GM21360 (cell line): Measurements from ENCODE around the gene NR3C1.
A peak's percentile ranks its signal among the peaks of the same experiment; 100 is the strongest.

Source experiments
- ATAC-seq: cut with Tn5 transposase; IDR thresholded peaks from one replicate; pipeline ENCODE4 v1.9.1; 2021; ENCODE audit warnings: mild to moderate bottlenecking, moderate library complexity; ENCODE audit not compliant: unreplicated experiment

Gene NR3C1

DNA sequence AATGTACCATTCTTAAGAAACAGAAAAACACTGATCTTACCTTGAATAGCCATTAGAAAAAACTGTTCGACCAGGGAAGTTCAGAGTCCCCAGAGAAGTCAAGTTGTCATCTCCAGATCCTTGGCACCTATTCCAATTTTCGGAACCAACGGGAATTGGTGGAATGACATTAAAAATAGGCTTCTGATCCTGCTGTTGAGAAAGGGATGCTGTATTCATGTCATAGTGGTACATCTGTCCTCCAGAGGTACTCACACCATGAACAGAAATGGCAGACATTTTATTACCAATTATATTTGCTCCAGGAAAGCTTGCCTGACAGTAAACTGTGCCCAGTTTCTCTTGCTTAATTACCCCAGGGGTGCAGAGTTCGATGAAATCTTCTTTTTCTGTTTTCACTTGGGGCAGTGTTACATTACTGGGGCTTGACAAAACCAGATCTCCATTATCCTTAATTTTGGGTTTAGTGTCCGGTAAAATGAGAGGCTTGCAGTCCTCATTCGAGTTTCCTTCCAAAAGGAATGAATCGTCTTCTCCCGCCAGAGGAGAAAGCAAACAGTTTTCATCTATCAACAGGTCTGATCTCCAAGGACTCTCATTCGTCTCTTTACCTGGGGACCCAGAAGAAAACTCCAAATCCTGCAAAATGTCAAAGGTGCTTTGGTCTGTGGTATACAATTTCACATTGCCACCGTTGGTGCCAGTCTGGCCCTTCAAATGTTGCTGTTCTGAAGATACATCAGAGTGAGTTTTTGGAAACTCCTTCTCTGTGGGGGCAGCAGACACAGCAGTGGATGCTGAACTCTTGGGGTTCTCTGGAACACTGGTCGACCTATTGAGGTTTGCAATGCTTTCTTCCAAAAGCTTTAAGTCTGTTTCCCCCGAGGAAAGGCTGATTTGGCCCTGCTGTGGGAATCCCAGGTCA, 3.6 kb downstream of the NR3C1 start:
- ATAC-seq, result no peak

DNA sequence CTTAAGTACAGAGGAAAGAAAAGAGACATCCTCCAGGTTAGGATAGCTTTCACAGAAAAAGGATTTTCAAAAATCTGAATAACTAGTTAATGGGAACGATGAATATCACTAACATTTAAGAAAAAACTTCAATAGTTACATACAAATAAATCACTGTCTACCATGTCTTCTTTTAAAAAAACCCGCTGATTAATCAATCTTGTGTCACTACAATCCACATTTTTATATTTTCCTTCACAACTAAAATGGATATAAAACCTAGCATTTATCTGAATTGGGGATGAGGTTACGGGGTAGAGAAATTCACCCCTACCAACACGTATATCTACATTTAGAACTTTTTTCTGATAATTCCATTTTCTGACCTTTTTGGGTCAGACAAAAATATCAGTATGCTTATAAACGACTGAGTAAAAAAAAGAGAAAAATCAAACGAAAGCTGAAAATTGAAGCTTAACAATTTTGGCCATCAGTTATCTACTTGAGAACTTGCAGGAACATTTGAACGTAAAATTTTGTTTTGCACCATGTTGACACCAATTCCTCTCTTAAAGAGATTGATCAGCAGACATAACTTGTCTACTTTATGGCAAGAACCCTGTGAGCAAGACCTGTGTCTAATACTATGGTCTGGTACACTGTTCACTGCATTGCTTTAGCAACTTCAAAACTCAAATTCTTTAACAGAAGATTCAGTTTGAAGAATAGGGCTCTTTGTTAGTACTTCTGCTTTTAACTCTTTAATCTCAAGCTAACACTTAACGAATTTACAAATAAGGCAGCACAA, 4.8 kb downstream of the NR3C1 start:
- no peak for ATAC-seq

DNA sequence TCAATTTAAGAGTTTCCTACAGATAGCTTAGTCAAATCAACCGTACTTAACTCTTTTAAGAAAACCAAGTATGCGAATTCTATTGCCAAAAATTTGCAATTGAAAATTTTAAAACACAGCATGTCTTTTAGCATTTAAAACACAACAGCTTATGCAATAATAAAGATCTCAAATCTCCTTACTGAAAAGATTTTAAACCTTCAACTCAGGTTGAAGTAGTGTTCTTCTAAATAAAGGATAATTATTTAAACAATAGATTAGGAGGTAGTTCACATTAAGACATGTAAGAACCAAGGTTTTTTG, 5.5 kb downstream of the NR3C1 start:
- no peak for ATAC-seq

DNA sequence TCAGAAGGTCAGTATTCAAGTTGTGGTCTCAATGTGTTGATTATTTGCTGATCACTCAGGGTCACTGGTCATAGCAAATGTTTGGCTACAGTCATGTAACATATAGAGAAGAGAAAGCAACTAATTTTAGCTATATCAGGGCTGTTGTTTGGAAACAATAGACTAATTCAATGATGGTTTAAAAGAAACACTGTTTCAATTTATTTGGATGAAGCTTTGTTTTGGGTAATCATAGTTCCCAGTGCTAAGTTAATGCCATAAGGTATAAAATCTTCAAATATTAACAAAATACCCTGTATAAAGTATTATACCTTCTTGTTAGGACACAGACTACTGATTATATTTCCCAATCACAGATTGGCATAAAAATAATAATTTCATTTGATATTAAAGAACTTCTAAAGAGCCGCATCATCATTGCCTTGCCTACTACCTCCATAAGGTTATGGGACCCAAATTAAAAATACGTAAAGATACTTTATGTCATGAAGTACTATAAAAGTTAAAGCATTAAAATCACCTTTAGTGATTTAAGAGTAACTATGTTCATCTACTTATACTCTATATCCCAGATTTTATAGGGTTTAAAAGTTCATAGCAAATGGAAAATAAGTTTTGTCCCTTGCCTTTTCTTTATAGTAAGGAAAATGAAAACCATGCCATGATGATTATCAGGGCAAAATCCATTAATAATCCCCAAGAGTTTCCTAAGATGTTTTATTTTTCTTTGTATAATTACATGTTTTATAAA, 6.0 kb downstream of the NR3C1 start:
- ATAC-seq, result no peak

DNA sequence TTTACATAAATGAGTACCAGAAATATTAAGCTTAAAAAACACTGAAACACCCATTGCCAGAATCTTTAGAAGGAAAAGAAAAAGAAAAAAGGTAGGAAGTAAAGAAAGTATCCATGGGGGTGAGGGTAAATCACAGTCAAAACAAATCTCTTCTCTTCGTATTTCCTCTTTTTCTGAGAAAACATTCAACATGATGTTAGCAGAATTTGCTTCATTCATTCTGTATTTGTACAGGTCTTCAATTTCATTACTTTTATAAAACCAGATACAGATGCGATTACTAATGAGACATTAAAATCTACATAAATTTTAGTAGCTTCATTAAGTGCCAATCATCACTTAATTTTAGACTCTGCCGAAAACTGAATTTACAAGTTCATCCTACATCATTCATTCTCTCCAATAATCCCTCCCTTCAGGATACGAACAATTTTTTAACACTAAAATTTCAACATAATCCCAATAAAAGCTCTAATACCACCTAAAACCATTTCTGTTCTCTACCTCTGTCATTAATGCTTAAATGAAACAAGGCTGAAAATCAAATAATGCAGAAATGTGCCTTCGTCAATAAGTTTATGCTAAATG, 7.0 kb downstream of the NR3C1 start:
- peak; percentile 25 for ATAC-seq

DNA sequence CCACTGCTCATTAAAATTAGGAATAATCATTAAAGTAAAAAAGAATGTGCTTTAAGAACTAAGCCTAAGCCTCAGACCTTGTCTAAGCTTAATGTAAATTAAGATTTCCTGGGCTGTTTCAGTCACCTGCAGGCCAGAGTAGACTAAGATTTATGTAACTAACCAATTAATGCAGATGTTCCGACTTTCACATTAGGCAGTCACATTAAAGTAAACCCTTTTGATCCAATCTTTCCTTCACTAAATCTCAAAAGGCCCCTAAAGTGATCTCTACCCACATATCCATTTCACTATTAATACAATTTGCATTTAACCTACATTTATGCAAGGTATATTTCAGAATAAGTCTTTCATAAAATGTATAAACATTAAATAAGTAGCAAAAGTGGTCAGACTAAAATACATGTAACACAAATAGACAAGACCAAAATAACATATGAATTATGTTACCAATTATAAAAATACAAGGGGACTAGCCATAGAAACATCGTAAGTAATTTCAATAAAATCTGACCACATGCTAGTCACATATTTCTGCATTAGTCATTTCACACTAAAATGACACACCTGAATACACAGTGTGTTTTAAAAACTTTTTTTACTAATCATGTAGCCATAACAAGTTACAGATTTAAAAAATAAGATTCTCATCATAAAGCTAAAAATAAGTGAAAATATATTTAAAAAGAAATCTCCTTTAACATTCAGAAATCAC, 7.7 kb downstream of the NR3C1 start:
- ATAC-seq, result peak; percentile 45

DNA sequence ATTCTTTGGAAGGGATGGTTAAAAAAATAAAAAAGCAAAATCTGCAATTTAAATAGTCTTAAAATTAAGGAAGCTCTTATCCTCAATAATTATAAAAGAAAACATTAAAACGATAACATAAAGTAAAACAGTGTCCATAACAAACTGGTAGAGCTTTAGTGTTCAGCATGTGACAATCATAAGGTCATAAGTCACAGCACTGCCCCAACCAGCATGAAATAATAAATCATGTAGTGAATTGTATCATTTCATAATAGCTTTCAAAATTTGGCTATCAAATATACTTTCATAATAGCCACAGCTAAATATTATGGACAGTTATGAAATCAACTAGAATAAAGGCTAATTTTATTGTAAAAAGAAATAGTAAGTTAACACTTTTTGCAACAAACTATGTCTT, 10.0 kb downstream of the NR3C1 start:
- ATAC-seq, result no peak

DNA sequence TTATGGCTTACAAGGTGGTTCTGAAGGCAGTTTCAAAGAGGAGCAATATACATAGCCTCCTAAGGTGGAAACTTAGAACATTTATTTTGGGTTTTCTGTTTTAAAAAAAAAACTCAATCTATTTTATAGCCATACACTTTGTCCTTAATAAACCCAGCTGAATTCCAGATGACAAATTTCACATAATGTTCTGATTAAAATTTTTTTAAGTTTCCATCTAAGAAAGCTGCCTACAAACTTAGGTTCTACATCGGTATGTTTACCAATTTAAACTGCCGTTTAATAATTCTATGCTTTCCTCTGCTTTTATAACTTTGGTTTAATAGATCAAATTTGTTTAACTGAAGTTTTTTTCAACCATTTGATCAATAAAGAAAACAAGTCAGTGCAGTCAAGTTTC, 12.5 kb downstream of the NR3C1 start:
- ATAC-seq, result no peak

DNA sequence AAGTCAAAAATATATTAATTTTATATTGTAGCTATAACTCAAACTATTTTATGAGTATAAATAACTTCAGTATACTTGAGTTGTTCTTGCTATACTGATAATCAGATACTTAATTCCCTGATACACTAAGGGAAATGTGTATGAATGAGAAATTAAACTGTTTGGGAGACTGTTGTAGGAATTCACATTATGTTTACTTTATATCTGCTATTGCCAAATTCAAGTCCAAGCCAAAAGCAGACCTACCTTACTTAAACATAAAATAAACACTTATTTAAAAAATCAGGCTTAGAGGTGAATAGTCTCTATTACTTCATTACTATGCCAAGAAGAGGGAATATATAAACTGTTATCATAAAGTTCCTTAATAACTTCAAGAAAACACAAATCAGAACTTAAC, 13.2 kb downstream of the NR3C1 start:
- ATAC-seq, result no peak

DNA sequence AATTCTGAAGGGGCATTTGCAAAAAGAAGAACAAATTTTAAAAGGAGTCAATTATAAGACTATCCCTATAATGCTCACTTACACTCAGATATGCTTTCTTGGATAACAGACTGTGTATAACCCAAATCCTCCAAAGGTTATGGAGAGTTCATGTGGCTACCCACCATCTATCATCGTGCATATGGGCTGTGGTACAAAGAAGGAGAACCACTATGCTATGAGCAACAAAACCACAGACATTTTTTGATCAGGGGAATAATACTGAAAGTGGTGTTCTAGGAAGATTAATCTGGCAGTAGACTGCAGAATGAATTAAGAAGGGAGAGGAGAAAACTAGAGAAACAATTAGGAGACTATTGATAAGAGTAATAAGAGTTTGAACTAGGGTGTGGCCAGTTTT, 16.8 kb downstream of the NR3C1 start:
- ATAC-seq, result no peak

DNA sequence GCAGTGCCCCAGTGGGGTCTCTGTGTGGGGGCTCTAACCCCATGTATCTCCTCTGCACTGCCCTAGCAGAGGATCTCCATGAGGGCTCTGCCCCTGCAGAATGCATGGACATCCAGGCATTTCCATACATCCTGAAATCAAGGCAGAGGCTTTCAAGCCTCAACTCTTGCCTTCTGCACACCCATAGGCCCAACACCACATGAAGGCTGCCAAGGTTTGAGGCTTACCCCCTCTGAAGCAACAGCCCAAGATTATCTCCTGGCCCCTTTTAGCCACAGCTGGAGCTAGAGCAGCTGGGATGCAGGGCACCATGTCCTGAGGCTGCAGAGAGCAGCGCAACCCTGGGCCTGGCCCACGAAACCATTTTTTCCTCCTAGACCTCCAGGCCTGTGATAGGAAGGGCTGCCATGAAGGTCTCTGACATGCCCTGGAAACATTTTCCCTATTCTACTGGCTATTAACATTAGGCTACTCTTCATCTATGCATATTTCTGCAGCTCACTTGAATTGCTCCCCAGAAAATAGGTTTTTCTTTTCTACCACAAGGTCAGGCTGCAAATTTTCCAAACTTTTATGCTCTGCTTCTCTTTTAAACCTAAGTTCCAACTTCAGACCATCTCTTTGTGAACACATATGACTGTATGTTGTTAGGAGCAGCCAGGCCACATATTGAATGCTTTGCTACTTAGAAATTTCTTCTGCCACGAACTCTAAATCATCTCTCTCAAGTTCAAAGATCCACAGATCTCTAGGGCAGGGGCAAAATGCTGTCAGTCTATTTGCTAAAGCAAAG, 18.4 kb downstream of the NR3C1 start:
- ATAC-seq, result no peak

DNA sequence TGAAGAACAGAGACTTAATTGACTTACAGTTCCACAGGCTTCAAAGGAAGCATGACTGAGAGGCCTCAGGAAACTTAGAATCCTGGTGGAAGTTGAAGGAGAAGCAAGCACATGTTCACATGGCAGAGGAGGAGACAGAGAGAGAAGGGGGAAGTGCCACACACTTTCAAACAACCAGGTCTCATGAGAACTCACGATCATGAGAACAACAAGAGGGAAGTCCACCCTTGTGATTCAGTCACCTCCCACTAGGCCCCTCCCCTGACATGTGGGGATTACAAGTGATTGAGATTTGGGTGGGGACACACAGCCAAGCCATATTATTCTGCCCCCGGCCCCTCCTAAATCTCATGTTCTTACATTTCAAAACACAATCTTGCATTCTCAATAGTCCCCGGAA, 19.5 kb downstream of the NR3C1 start:
- no peak for ATAC-seq

DNA sequence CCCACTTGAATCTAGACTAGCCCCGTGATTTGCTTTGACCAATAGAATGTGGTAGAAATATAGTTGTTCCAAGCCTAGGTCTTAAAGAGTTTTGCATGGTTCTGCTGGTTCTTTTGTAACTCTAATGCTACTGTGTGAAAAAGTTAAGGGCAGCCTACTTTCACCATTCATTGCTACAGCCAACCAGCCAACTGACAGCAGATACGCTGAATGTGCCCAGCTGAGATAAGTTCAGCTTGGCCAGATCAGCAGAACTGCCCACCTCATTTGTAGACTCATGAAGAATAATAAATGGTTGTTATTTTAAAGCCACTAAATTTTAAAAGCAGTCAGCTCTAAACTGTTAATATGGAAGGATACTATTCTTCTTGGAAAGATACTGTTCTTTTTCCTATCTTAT, 23.9 kb downstream of the NR3C1 start:
- ATAC-seq, result no peak

DNA sequence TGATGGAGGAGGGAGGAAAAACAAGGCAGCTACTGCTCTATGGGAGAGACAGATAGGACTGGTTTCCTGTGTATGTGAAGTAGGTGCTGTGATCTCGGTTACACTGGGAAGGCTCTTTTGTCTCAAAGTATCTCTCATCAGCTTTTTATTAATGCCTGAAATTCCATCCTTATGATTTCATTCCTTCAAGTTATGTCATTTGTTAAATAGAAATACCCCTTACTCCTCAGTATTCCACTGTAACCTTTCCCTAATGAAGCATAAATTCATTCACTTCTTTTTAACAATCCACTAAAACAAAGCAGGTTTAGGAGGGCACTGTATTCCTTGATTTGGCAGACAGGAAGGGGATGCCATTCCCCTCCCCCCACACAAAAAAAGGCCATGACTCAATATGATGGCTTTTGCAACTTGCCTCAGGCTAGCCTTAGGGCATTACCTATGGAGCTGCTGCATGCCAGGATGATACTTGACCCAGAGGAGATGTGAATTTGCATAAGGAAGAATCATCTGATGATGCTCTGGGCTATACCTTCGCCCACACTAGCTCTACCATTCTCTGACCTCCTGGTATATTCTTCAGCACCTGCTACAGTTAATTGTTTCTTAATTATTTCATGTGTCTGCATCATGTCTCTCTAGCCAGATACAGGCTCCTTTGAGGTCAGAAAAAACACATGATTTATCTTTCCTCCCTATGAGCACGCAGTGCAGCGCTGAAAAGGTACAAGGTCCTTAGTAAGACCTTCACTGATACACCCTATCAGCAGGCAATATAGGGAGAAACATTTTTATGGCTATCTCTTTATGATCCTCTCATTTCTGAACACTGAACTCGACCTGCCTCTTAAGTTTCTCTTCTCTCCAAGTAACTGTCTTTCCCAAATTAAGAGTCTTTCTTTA, 26.3 kb downstream of the NR3C1 start:
- ATAC-seq, result no peak

DNA sequence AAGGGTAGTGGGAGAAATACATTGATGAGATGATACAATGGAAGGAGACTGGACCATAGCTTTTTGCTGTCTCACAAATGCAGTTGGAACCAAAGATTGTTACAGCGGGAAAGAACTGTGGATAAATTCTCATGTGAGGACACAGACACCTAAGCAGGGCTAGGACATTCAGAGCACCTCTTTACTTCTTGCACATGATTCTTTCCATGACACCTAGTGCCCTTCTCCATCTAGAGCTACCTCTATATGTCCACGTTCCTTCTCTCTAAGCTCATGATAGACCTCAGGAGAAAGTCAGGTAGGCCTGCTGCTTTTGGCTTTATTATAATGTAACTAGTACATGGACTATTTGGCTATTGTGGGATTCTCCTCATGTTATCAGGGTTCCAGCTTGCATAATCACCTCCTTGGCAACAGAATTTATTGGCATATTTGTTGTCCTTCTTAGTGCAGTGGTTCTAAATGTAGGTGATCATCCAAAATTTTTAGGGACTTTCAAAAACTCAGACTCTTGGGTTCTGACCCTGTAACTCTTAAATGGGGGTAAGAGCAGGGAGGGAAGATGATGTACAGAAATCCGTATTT, 27.2 kb downstream of the NR3C1 start:
- ATAC-seq, result no peak

DNA sequence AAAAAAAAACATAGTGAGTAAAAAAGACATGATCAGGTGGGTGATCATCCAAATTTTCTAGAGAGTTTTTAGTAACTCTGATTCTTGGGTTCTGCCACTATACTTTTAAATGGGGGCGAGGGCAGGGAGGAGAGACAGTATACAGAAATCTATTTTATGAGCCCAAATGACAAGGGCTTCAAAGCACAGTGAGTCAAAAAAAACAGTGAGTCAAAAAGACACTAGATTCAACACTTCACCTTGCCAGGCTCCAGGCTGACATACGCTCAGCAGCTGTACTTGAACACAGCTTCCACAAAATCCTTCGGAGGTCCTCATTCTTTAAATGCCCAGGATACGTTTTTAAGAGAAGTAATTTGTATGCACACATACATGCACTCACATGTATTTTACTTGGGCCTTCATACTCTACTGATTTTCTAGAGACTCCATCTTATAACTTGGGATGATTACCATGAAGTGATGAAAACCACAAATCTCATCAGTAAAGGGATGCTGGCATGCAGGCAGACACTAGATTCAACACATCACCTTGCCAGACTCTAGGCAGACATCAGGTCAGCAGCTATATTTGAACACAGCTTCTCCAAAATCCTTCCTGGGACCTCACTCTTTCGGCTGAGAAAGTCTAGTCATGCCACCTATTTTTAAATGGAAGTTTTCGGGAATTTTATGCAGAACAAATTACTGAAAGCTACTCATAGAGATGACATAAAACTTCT, 28.8 kb downstream of the NR3C1 start:
- no peak for ATAC-seq

DNA sequence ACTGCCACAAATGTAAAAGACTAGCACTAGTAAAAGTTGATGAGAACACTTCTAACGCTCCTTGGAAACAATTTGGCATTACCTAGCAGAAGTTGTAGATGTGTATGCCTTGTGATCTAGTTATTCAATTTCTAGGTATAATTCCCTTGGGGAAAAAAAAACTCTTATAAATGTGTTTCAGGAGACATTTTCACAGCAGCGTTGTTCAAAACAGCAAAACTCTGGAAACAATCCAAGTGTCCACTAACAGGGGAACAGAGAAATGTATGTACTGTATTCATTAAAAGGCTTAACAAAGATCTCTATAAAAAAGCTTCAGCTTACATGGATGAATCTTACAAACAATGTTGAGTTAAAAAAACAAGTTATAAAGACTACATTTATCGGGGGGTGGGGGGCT, 30.4 kb downstream of the NR3C1 start:
- ATAC-seq, result no peak
